ENCODE results near the gene PLCB1. TPM values are rescaled to one million over a fixed set of nuclear protein-coding genes. Genes with fewer than 3 reads are reported as not detected.

Gene PLCB1
- total RNA-seq, 1 donor = 13.4 TPM

DNA sequence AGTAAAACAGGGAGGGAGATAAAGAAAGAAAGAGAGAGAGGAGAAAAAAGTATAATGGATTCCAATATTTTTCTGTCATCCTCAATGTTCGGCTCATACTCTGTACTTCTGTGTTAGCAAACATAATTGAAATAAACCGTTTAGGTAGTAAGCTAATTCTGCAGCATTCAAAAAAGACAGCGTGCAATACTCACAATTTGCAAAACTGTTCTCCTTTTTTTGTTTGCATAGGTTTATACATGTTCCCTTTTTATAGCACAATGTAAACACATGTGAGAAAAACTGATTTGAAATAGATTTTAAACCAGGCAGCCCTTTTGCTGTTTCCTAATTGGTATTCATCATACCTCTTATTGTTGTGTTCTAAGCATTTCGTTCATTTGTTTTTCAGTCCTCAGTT lies 188.9 kb downstream of the PLCB1 start:
- H4K20me1 ChIP-seq (ENCODE audit: insufficient read depth, low read length) = no peaks in the 10 kb centered on the region
- H3K9me3 ChIP-seq (ENCODE audit: low read depth, low read length) = no peaks in the 10 kb centered on the region
- no peak overlapping the region for H2AFZ ChIP-seq (ENCODE audit: low read length)
- H3K36me3 ChIP-seq (ENCODE audit: insufficient read depth, low read length) = no peaks in the 10 kb centered on the region
- no peak overlapping the region for H3K4me2 ChIP-seq (ENCODE audit: insufficient read depth, low read length)
- DNase-seq (ENCODE audit: insufficient read length, low spot score, missing footprints) = no peak
- no peaks in the 10 kb centered on the region for H3K27me3 ChIP-seq (ENCODE audit: insufficient read depth, low read length)
- H3K27ac ChIP-seq (ENCODE audit: low read depth, low read length) = no peak overlapping the region
- H3K79me2 ChIP-seq (ENCODE audit: insufficient read depth, low read length) = no peaks in the 10 kb centered on the region
- no peaks in the 10 kb centered on the region for H3K4me1 ChIP-seq (ENCODE audit: insufficient read depth, low read length)
- no peak overlapping the region for H3K4me3 ChIP-seq (ENCODE audit: insufficient read depth, low read length)
- TF ChIP-seq, protein P1, sequence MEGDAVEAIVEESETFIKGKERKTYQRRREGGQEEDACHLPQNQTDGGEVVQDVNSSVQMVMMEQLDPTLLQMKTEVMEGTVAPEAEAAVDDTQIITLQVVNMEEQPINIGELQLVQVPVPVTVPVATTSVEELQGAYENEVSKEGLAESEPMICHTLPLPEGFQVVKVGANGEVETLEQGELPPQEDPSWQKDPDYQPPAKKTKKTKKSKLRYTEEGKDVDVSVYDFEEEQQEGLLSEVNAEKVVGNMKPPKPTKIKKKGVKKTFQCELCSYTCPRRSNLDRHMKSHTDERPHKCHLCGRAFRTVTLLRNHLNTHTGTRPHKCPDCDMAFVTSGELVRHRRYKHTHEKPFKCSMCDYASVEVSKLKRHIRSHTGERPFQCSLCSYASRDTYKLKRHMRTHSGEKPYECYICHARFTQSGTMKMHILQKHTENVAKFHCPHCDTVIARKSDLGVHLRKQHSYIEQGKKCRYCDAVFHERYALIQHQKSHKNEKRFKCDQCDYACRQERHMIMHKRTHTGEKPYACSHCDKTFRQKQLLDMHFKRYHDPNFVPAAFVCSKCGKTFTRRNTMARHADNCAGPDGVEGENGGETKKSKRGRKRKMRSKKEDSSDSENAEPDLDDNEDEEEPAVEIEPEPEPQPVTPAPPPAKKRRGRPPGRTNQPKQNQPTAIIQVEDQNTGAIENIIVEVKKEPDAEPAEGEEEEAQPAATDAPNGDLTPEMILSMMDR (IDR thresholded peaks at IDR 0.05; ENCODE audit: extremely low read depth, low read depth, low read length) = no peak

DNA sequence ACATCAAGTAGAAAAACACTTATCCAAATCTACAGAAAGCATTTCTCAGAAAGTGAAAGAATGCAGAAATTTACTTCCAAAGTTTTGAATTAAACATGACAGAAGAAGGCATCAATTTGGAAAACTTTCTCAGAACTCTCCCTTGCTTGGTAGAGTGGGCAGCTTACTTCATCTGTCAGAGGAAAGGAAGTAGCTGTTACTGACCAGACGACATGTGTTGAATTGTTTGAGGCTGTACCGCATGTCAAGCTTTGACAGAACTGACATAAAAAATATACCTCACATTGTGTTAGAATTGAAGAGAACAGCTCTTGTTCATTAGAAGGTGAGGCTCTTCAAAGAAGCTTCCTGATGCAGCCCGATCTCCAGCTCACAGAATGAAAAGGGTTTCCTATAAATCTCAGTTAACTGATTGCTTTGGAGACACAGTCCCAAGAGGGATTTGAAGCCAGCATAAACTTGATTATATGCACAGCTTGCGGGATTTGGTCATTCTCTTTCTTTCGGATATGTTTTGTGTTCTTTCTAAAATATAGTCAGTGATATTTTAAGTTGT lies 190.7 kb downstream of the PLCB1 start:
- Histone ChIP-seq H4K20me1 (ENCODE audit: insufficient read depth, low read length) (no peaks in the 10 kb centered on the region), H3K79me2 (ENCODE audit: insufficient read depth, low read length) (no peaks in the 10 kb centered on the region), H3K4me3 (ENCODE audit: insufficient read depth, low read length) (no peak overlapping the region), H3K36me3 (ENCODE audit: insufficient read depth, low read length) (no peaks in the 10 kb centered on the region), H3K4me1 (ENCODE audit: insufficient read depth, low read length) (no peaks in the 10 kb centered on the region), H3K4me2 (ENCODE audit: insufficient read depth, low read length) (no peak overlapping the region), H3K27me3 (ENCODE audit: insufficient read depth, low read length) (no peaks in the 10 kb centered on the region), H3K9me3 (ENCODE audit: low read depth, low read length) (no peaks in the 10 kb centered on the region), H3K27ac (ENCODE audit: low read depth, low read length) (no peak overlapping the region), H2AFZ (ENCODE audit: low read length) (no peak overlapping the region)
- TF ChIP-seq, protein P1 (IDR thresholded peaks at IDR 0.05; ENCODE audit: extremely low read depth, low read depth, low read length) = no peak
- DNase-seq (ENCODE audit: insufficient read length, low spot score, missing footprints) = no peak

DNA sequence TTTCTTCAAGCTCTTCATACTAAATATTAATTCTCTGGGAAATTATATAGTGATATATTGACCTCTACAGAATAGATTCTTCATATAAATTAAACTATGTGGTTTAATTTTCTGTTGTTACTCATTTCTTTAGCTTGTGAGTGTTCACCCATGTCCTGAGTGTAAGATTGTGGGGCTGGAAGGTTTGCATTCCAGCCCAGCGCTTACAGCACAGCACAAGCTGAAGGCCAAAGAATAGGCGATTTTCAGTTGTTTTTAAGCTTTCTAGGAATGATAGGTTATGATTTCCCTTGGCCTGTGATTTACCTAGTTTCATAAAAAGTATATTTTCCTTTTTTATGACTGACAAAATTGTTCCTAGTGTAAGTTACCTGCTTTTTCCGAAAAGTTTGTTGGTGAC lies 194.1 kb downstream of the PLCB1 start:
- Histone ChIP-seq H4K20me1 (ENCODE audit: insufficient read depth, low read length) (no peaks in the 10 kb centered on the region), H3K4me1 (ENCODE audit: insufficient read depth, low read length) (no peaks in the 10 kb centered on the region), H3K79me2 (ENCODE audit: insufficient read depth, low read length) (no peaks in the 10 kb centered on the region), H3K4me2 (ENCODE audit: insufficient read depth, low read length) (no peak overlapping the region), H3K27ac (ENCODE audit: low read depth, low read length) (no peak overlapping the region), H3K36me3 (ENCODE audit: insufficient read depth, low read length) (no peaks in the 10 kb centered on the region), H3K9me3 (ENCODE audit: low read depth, low read length) (no peaks in the 10 kb centered on the region), H2AFZ (ENCODE audit: low read length) (no peak overlapping the region), H3K27me3 (ENCODE audit: insufficient read depth, low read length) (no peaks in the 10 kb centered on the region), H3K4me3 (ENCODE audit: insufficient read depth, low read length) (no peak overlapping the region)
- TF ChIP-seq, protein P1 (IDR thresholded peaks at IDR 0.05; ENCODE audit: extremely low read depth, low read depth, low read length) = no peak
- no peak for DNase-seq (ENCODE audit: insufficient read length, low spot score, missing footprints)

DNA sequence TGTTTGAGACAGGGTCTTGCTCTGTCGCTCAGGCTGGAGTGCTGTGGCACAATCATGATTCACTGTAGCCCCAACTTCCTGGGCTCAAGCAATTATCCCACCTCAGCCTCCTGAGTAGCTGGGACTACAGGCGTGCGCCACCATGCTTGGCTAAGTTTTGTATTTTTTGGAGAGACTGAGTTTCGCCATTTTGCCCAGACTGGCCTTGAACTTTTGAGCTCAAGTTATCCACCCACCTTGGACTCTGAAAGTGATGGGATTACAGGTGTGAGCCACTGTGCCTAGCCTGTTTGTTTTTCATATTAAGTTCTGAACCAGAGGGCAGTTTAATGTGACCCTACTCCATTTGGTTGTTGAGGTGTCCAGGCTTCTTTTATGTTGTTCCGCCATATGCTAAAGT lies 194.8 kb downstream of the PLCB1 start:
- Histone ChIP-seq H2AFZ (ENCODE audit: low read length) (no peak overlapping the region), H3K9me3 (ENCODE audit: low read depth, low read length) (no peaks in the 10 kb centered on the region), H3K36me3 (ENCODE audit: insufficient read depth, low read length) (no peaks in the 10 kb centered on the region), H3K27me3 (ENCODE audit: insufficient read depth, low read length) (no peaks in the 10 kb centered on the region), H3K27ac (ENCODE audit: low read depth, low read length) (no peak overlapping the region), H3K4me3 (ENCODE audit: insufficient read depth, low read length) (no peak overlapping the region), H3K79me2 (ENCODE audit: insufficient read depth, low read length) (no peaks in the 10 kb centered on the region), H4K20me1 (ENCODE audit: insufficient read depth, low read length) (no peaks in the 10 kb centered on the region), H3K4me1 (ENCODE audit: insufficient read depth, low read length) (no peaks in the 10 kb centered on the region), H3K4me2 (ENCODE audit: insufficient read depth, low read length) (no peak overlapping the region)
- TF ChIP-seq, protein P1 (IDR thresholded peaks at IDR 0.05; ENCODE audit: extremely low read depth, low read depth, low read length) = no peak
- DNase-seq (ENCODE audit: insufficient read length, low spot score, missing footprints) = no peak
